ENCODE results near the gene TMIGD3.

Gene TMIGD3

GRCh38 chr1:111446546-111446945, 56.9 kb downstream of the TMIGD3 start:
- DNase-seq: no peak

GRCh38 chr1:111444031-111444430, 59.4 kb downstream of the TMIGD3 start:
- no peak for DNase-seq

GRCh38 chr1:111442457-111442856, 61.0 kb downstream of the TMIGD3 start:
- DNase-seq: no peak

- DNase-seq: peak; percentile 69
Observed at GRCh38 chr1:111441573-111442192, 61.8 kb downstream of the TMIGD3 start.

GRCh38 chr1:111439461-111440351, 63.7 kb downstream of the TMIGD3 start:
- DNase-seq: no peak

- DNase-seq: no peak
Observed at GRCh38 chr1:111436726-111437125, 66.7 kb downstream of the TMIGD3 start.

Measured in hematopoietic multipotent progenitor cell treated with erythropoietin and hydrocortisone succinate and interleukin-3 and kit ligand, for 6 days (in vitro differentiated cells).